Osteocyte (in vitro differentiated cells): Measurements from ENCODE around the gene PDGFB. TPM values are rescaled to one million over a fixed set of nuclear protein-coding genes. Genes with fewer than 3 reads are reported as not detected.
A peak's percentile ranks its signal among the peaks of the same experiment; 100 is the strongest.

Experiments used
- DNase-seq: peaks from one replicate; pipeline ENCODE4 v3.0.0; 2021; ENCODE audit warnings: mixed read lengths; ENCODE audit not compliant: unreplicated experiment; ENCODE audit errors: extremely low spot score
- H3K27ac Mint-ChIP-seq: one replicate; pipeline ENCODE4 v1.8.0; 2021; ENCODE audit warnings: mild to moderate bottlenecking, mixed read lengths; ENCODE audit not compliant: unreplicated experiment
- H3K27me3 Mint-ChIP-seq: one replicate; pipeline ENCODE4 v1.8.0; 2021; ENCODE audit warnings: mixed read lengths; ENCODE audit not compliant: unreplicated experiment
- H3K36me3 Mint-ChIP-seq: one replicate; pipeline ENCODE4 v1.8.0; 2021; ENCODE audit warnings: mixed read lengths; ENCODE audit not compliant: unreplicated experiment
- H3K4me1 Mint-ChIP-seq: one replicate; pipeline ENCODE4 v1.8.0; 2021; ENCODE audit warnings: mixed read lengths; ENCODE audit not compliant: unreplicated experiment
- H3K4me3 Mint-ChIP-seq: one replicate; pipeline ENCODE4 v1.8.0; 2021; ENCODE audit warnings: mild to moderate bottlenecking, moderate library complexity, mixed read lengths; ENCODE audit not compliant: unreplicated experiment
- H3K9me3 Mint-ChIP-seq: one replicate; pipeline ENCODE4 v1.8.0; 2021; ENCODE audit warnings: mixed read lengths; ENCODE audit not compliant: unreplicated experiment
- total RNA-seq: library from RNA; stranded (reverse); gene quantifications from 2 replicates; pipeline ENCODE4 v1.2.1, GENCODE V29; 2021
- TF ChIP-seq, protein P1 (sequence below): fragments of 200-600 bp; sonication (generic); IDR thresholded peaks from 2 replicates; pipeline ENCODE4 v1.5.0; 2021; ENCODE audit warnings: antibody characterized with exemption, mild to moderate bottlenecking, moderate library complexity

PDGFB gene
- total RNA-seq, 1 donor from 2014 or later: 16.8 TPM

DNA sequence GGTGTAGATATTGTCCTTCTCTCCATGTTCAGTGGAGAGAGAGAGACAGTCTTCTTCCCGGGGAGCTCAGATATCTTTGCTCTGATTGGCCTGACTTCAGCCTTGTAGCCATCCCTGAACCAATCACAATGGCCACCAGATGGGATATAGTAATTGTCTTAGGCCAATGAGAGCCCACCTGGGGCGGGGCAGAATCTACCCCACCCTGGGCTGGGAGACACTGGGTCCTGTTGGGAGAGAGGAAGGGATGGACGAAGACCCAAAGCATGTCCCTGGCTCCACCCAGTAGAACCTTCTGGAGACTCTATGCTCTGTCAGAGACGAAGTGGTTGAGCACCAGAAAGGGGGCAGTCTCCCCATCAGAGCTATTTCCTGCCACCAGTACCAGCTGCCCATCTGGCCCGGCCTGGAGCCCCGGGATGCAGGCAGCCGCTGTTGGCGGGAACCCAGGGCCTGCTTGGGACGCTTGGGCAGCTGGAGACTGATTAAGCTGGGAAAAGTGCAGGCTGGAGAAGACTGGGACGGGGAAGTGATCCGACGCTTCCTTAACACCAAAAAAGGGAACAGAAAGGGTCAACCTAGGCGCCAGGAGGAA lies 60.7 kb downstream of the PDGFB start:
- no peak for DNase-seq
- Mint-ChIP-seq H3K4me1 (peaks cover 5% of the 10 kb centered on the region), H3K4me3 (no peak overlapping the region), H3K27me3 (no peaks in the 10 kb centered on the region), H3K27ac (no peak overlapping the region), H3K9me3 (no peaks in the 10 kb centered on the region), H3K36me3 (no peaks in the 10 kb centered on the region)
- TF ChIP-seq, protein P1, sequence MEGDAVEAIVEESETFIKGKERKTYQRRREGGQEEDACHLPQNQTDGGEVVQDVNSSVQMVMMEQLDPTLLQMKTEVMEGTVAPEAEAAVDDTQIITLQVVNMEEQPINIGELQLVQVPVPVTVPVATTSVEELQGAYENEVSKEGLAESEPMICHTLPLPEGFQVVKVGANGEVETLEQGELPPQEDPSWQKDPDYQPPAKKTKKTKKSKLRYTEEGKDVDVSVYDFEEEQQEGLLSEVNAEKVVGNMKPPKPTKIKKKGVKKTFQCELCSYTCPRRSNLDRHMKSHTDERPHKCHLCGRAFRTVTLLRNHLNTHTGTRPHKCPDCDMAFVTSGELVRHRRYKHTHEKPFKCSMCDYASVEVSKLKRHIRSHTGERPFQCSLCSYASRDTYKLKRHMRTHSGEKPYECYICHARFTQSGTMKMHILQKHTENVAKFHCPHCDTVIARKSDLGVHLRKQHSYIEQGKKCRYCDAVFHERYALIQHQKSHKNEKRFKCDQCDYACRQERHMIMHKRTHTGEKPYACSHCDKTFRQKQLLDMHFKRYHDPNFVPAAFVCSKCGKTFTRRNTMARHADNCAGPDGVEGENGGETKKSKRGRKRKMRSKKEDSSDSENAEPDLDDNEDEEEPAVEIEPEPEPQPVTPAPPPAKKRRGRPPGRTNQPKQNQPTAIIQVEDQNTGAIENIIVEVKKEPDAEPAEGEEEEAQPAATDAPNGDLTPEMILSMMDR: no peak

DNA sequence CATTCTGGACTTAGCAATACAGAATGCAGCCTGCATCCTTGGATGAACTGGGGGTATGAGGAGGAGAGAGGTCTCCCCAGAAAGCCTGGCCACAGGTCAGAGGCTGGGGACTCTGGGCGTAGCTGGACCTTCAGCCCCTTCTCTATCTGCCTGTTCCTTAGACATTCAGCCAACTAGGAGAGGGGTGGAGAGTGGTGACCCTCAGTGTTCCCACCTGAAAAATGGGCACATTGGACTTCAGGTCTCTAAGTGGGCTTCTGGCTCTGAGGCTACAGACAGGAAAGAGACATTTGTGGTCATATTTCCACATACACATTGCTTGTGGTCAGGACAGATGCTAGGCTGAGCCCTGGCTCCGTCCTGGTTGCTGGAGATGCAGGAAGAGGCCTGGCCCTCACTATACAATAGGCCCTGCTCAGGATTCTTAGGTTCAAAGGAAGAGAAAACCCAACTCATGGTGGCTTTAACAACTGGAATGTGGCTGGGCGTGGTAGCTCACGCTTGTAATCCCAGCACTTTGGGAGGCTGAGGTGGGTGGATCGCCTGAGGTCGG lies 62.2 kb downstream of the PDGFB start:
- H3K4me3 Mint-ChIP-seq: no peak overlapping the region
- H3K9me3 Mint-ChIP-seq: no peaks in the 10 kb centered on the region
- DNase-seq: no peak
- H3K36me3 Mint-ChIP-seq: no peaks in the 10 kb centered on the region
- peaks cover 9% of the 10 kb centered on the region for H3K4me1 Mint-ChIP-seq
- TF ChIP-seq, protein P1: no peak
- no peak overlapping the region for H3K27ac Mint-ChIP-seq
- no peaks in the 10 kb centered on the region for H3K27me3 Mint-ChIP-seq

DNA sequence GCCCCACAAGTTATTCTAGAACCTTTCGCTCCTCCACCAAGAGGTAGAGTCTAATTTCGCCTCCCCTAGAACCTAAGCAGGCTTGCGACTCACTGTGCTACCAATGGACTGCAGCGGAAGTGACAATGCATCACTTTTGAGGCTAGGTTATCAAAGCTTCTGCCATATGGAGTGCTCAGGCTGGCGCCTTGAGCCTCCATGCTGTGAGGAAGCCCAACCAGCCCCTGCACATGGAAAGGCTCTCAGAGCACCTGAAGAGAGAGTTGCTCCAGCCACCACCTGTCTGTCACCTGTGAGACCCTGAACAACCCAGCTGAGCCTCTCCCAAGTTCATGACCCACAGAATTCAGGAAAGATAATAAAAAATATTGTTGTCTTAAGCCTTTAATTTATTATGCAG lies 63.0 kb downstream of the PDGFB start:
- Mint-ChIP-seq H3K9me3 (no peaks in the 10 kb centered on the region), H3K4me1 (peaks cover 13% of the 10 kb centered on the region), H3K27me3 (no peaks in the 10 kb centered on the region), H3K27ac (no peak overlapping the region), H3K36me3 (no peaks in the 10 kb centered on the region), H3K4me3 (no peak overlapping the region)
- DNase-seq: no peak
- TF ChIP-seq, protein P1: no peak

DNA sequence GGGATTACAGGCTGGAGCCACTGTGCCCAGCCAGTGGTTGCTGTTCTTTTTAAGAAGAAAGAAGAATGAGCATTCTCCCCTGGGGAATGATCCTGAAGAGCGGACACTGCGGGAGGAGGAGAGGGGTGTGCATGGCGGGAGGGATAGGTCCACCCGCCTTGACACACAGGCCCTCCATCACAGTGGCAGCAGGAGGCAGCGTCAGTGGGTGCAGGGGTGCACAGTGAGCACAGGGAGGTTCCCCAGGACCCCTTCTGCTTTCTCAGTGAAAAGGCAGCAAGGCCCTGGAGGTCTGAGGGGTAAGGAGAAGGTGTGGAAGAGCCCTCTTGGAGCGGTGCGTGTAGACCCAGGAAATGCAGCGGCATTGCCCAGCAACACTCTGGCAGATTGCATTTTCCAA lies 63.4 kb downstream of the PDGFB start:
- H3K36me3 Mint-ChIP-seq: no peaks in the 10 kb centered on the region
- TF ChIP-seq, protein P1: no peak
- H3K9me3 Mint-ChIP-seq: no peaks in the 10 kb centered on the region
- DNase-seq: no peak
- H3K27ac Mint-ChIP-seq: peak overlapping the region; percentile 7
- no peak overlapping the region for H3K4me3 Mint-ChIP-seq
- H3K27me3 Mint-ChIP-seq: no peaks in the 10 kb centered on the region
- H3K4me1 Mint-ChIP-seq: peaks cover 15% of the 10 kb centered on the region

DNA sequence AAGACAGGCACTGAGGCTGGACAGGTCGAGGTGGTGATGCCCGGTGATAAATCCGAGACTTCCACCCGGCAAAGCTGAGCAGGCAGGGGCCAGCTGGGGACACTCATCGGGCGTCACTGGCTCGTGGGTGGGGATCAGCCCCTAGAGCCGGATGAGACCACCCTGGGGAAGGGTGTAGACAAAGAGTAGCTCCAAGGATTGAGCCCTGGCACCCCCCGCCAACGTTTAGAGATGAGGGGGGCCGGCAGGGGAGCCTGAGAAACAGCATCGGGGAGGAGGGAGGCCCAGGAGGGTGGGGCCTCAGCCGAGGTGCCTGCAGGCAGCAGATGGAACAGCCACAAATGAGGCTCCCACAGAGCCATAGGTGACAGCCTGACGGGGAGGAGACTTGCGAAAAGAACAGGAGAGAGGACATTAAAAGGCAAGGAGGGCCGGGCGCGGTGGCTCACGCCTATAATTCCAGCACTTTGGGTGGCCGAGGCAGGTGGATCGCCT lies 64.9 kb downstream of the PDGFB start:
- Mint-ChIP-seq H3K27ac (peak overlapping the region; percentile 35), H3K4me1 (peaks cover 30% of the 10 kb centered on the region), H3K36me3 (no peaks in the 10 kb centered on the region), H3K9me3 (no peaks in the 10 kb centered on the region), H3K4me3 (no peak overlapping the region), H3K27me3 (no peaks in the 10 kb centered on the region)
- TF ChIP-seq, protein P1: no peak
- no peak for DNase-seq
